ENCODE results near the gene AGRN.
A peak's percentile ranks its signal among the peaks of the same experiment; 100 is the strongest.

DNA sequence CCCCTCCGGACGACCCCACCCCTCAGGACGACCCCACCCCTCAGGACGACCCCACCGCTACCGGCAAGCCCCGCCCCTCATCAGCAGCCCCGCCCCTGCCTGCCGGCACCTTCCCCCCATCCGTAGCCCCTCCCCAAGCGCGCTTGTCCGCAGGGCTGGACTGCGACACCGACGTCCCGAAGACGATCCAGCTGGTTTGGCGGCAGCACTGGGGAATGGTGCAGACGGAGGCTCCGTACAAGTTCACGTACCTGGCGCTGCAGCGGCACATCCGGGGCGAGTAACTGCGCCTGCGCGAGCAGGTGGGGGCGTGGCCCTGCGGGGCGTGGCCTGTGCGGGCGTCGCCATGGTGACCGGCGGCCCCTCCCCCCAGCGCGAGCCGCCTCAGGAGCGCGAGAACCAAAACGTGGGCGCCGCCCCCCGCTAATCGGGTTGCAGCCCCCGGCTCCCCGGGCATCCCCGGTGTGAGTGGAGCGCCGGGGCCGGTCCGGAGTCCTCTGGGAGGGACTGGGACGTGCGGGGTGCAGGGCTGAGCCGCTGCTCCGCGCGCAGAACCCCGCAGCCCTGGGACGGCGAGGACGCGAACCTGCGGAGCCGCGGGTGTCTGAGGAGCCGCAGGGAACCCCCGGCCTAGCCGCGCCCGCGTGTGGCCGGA, 49.3 kb downstream of the AGRN start:
- TF ChIP-seq, protein P1, sequence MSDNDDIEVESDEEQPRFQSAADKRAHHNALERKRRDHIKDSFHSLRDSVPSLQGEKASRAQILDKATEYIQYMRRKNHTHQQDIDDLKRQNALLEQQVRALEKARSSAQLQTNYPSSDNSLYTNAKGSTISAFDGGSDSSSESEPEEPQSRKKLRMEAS (IDR thresholded peaks at IDR 0.05): peak; percentile 88
- TF ChIP-seq EP300 (IDR thresholded peaks at IDR 0.05; ENCODE audit: borderline replicate concordance): no peak
- no peak for TF ChIP-seq RAD21 (IDR thresholded peaks at IDR 0.05; ENCODE audit: low read depth)
- no peak for TF ChIP-seq CREB1 (IDR thresholded peaks at IDR 0.05; ENCODE audit: low read depth)
- TF ChIP-seq FOXM1 (IDR thresholded peaks at IDR 0.05; ENCODE audit: borderline replicate concordance, low read depth): no peak
- no peak for TF ChIP-seq TAF1 (IDR thresholded peaks at IDR 0.05; ENCODE audit: low read depth)
- TF ChIP-seq, protein P2, sequence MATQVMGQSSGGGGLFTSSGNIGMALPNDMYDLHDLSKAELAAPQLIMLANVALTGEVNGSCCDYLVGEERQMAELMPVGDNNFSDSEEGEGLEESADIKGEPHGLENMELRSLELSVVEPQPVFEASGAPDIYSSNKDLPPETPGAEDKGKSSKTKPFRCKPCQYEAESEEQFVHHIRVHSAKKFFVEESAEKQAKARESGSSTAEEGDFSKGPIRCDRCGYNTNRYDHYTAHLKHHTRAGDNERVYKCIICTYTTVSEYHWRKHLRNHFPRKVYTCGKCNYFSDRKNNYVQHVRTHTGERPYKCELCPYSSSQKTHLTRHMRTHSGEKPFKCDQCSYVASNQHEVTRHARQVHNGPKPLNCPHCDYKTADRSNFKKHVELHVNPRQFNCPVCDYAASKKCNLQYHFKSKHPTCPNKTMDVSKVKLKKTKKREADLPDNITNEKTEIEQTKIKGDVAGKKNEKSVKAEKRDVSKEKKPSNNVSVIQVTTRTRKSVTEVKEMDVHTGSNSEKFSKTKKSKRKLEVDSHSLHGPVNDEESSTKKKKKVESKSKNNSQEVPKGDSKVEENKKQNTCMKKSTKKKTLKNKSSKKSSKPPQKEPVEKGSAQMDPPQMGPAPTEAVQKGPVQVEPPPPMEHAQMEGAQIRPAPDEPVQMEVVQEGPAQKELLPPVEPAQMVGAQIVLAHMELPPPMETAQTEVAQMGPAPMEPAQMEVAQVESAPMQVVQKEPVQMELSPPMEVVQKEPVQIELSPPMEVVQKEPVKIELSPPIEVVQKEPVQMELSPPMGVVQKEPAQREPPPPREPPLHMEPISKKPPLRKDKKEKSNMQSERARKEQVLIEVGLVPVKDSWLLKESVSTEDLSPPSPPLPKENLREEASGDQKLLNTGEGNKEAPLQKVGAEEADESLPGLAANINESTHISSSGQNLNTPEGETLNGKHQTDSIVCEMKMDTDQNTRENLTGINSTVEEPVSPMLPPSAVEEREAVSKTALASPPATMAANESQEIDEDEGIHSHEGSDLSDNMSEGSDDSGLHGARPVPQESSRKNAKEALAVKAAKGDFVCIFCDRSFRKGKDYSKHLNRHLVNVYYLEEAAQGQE (IDR thresholded peaks at IDR 0.05; ENCODE audit: low read depth): no peak
- 0 out of 2 replicates have a peak, but pooled peaks have one; percentile 41 for TF ChIP-seq TCF12 (IDR thresholded peaks at IDR 0.05; ENCODE audit: low read depth)
- TF ChIP-seq, protein P3, sequence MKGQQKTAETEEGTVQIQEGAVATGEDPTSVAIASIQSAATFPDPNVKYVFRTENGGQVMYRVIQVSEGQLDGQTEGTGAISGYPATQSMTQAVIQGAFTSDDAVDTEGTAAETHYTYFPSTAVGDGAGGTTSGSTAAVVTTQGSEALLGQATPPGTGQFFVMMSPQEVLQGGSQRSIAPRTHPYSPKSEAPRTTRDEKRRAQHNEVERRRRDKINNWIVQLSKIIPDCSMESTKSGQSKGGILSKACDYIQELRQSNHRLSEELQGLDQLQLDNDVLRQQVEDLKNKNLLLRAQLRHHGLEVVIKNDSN (IDR thresholded peaks at IDR 0.05): 0 out of 2 replicates have a peak, but pooled peaks have one; percentile 18
